ENCODE data around the gene SLC25A38.

The SLC25A38 gene

DNA sequence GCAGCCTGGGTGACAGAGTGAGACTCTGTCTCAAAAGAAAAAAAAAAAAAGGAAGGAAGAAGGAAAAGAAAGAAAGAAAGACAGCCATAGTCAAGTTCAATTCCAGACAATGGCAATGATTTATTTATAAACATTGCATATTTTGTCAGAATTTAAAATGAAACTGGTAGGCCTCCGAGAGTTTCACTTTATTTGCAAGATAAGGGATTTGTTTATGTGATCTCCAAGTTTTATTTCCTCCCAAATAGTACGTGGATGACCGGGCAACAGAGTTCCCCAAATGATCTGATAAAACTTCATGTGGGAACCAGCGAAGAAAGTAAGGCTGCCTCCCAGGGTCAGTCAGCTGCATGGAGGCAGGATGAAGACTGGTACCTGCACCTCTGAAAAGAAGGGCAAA, 55.7 kb downstream of the SLC25A38 start:
- no peak for DNase-seq

DNA sequence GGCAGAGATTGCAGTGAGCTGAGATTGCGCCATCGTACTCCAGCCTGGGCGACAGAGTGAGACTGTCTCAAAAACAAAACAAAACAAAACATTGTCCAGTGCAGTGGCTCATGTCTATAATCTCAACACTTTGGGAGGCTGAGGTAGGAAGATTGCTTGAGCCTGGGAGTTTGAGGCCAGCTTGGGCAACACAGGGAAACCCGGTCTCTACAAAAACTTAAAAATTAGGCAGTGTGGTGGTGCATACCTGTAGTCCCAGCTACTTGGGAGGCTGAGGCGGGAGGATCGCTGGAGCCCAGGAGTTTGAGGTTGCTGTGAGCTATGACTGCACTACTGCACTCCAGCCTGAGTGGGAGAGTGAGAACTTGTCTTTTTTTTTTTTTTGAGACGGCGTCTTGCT, 57.1 kb downstream of the SLC25A38 start:
- DNase-seq: no peak

GRCh38 chr3:39443530-39443929, 60.4 kb downstream of the SLC25A38 start:
- DNase-seq: no peak

DNA sequence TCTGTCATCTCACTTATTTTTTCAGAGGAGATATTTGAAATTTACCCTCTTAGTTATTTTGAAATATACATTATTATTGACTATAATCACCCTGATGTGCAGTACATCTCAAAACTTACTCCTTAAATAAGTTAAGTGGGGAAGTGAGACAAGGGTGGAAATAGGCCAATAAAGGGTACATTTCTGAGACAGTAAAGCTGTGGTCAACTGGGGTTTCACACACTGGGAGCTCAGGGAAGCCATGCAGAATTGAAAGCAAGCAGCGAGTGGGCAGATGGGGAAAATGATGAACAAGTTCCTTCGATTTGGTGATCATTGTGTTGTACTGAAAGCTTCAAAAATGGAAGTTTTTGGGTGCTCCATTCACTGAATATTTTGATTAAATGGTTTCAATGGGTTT, 62.8 kb downstream of the SLC25A38 start:
- no peak for DNase-seq

DNA sequence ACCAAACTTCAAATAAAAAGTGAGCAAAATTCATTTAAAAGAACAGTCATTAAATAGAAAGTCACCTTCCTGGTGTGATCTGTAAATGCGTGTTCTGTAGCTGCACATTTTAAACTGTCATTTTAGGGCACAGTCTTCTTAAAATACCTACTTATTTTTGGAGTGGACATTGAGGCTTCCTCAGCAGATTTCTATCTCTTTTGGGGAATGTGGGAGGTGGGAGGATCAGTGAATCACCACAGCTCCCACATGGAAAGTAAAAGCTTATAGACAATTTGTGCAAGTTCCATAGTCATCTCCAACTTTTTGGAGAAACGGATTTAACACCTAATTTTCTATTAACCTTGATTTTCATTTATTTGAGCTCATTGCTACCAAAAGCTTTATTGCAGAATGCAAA, 63.3 kb downstream of the SLC25A38 start:
- DNase-seq: no peak
